HG03558 (cell line): ENCODE results near the gene FCHSD2.
"Not testable (repeated sequence)": the region's sequence is repeated elsewhere in the genome, so short reads cannot be mapped to it uniquely, and the experiment has no call there.

Experiments used
- ATAC-seq: cut with Tn5 transposase; IDR thresholded peaks from one replicate; pipeline ENCODE4 v1.9.1; 2021; ENCODE audit warnings: moderate number of reproducible peaks; ENCODE audit not compliant: unreplicated experiment; ENCODE audit errors: extremely low read depth

Gene FCHSD2

DNA sequence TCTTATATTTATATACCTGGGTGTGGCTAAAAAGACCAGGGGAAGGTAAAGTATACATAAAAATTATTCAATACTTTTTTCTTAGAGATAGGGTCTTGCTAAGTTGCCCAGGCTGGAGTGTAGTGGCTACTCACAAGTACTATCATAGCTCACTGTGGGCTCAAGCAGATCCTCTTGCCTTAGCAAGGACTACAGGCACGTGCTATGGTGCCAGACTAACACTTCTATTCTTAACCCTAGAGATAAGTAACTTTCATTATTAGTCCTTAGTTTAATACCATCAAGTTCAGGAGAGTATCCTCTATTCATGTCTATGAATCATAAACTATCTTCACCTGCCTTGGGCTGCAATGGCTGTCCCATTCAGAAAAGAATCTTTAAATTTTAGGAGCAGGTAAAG is 11.9 kb downstream of the FCHSD2 start:
- no peak for ATAC-seq

DNA sequence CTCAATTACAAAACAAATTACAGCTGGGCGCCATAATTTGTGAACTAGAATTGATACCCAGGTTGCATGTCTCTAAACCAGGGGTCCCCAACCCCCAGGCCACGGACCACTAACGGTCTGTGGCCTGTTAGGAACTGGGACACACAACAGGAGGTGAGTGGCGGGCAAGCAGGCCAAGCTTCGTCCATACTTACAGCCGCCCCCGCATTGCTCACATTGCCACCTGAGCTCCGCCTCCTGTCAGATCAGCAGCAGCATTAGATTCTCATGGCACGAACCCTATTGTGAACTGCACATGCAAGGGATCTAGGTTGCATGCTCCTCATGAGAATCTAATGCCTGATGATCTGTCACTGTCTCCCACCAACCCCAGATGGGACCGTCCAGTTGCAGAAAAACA is 12.9 kb downstream of the FCHSD2 start:
- no peak for ATAC-seq

DNA sequence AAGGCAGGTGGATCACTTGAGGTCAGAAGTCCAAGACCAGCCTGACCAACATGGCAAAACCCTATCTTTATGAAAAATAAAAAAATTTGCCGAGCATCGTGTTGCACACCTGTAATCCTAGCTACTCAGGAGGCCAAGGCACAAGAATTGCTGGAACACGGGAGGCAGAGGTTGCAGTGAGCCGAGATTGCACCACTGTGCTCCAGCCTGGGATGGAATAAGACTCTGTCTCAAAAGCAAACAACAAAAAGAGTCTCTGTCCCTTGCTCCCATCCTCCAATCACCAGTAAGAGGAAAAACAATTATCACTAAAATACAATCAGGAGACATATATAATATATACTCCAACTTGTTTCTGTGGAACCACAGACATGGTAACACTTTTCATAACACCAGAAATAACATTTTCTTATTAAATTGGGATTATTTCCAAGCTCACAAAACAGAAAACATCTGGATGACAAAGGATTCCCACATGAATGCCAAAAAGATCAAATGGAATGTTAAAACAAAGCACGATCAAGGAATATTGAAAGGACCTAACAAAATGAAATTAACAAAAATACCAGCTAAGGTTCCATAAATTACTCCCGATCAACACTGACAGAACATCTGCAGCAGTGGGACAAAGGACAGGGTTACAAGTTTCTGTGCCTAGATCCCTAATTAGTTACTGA is 15.2 kb downstream of the FCHSD2 start:
- ATAC-seq: no peak

DNA sequence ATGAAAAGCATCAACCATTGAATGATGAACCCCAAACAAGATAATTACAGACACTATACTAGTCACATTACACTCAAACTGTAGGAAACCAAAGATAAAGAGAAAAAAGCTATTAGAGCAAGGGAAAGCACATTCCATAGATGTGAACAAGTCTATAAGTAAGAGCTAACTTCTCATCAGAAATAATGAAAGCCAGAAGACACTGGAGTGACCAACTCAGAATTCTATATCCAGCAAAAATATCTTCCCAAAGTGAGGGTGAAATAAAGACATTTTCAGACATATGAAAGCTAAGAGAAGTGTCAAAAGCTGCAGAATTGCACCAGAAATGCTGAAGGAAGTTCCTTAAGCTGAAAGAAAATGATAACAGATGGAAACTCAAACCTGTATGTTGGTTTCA is 17.3 kb downstream of the FCHSD2 start:
- no peak for ATAC-seq

DNA sequence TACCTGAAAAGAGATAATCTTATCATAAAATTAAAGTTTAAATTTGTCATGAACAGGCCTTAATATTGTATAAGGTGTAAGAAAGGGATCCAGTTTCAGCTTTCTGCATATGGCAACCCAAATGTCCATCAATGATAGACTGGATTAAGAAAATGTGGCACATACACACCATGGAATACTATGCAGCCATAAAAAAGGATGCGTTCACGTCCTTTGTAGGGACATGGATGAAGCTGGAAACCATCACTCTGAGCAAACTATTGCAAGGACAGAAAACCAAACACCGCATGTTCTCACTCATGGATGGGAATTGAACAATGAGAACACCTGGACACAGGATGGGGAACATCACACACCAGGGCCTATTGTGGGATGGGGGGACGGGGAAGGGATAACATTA is 18.2 kb downstream of the FCHSD2 start:
- ATAC-seq: not testable (repeated sequence)

DNA sequence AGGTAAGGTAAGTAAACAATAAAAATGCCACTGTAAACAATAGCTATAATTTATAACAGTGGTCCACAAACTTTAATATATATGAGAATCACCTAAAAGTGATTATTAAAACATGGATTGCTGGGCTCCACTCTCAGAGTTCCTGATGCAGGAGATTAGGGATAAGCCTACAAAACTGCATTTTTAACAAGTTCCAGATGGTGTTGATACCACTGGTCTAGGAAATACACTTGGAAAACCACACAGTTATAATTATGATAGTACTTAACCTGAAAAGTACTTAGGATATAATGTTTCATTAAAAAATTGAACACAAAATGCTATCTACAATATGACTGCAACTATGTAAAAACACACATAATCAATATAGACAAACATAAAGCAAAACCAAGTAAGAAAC is 20.4 kb downstream of the FCHSD2 start:
- ATAC-seq: no peak

DNA sequence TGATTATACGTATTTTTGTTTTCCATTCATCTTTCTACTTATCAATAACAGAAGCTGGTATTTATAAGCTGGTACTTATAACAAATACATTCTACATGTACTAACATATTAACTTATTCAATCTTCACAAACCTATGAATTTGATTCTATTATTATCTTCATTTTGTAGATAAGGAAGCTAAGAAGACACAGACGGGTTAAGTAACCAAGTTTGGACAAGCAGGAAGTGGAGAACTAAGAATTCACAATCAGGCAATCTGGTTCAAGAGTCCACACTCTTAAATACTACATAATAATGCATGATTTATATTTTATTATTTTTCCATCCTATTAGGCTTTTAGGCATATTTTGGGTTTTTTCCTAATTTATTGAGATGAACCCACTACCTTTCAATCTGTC is 25.0 kb downstream of the FCHSD2 start:
- no peak for ATAC-seq

DNA sequence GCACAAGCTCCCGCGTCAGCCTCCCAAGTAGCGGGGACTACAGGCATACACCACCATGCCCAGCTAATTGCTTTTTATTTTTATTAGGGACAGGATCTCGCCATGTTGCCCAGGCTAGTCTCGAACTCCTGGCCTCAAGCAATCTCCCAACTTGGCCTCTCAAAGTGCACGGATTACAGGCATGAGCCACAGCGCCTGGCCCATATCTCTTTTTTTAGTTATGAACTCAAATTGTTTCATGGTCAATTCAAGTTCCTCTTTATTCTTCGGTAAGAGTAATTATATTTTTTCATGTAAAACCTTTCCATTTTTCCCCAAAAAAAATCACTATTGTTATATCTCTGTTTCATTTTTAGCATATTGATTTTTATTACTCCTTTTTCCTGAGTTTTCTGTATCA is 25.5 kb downstream of the FCHSD2 start:
- no peak for ATAC-seq

DNA sequence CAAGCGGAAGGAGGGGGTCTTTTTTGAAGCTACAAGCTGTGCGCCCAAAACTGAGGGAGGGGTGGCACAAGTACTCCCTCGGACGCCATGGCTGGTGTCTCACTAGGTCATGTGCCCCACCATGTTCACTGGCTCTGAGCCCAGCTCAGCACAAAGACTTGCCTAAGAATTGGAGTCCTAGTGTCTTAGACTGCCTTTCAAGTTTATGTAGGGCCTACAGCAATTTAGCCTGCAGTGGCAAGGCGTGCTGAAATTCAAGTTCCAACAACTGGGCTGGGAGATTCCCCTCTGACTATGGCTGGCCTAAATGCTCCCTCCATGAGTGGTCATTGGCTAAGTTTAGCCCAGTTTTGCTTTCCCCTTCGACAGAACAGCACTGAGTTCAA is 27.3 kb downstream of the FCHSD2 start:
- no peak for ATAC-seq

DNA sequence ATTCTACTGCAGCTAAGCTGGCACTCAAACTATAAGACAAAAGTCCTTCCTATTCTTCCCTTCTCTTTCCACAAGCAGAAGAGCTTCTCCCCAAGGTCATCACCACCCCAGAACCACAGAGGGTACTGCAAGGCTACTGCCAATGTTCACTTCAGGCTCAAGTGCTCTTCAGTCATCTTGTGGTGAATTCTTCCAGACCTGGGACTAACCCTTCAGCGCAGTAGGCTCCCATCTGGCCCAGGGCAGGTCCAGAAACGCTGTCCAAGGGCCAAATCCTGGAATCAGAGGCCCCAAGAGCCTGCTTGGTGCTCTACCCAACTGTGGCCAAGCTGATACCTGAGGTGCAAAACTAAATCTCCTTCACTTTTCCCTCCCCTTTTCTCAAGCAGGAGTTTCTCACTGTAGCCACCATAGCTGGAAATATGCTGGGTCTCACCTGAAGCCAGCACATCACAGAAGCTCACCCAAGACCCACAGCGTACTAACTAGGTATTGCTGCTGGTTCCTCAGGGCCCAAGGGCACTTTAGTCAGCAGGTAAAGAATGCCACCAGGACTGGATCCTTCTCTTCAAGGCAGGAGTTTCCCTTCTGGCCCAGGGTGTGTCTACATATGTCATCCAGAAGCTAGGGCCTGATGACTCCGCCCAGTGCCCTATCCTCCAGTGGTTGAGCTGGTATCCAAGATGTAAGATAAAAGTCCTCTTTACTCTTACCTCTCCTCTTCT is 27.8 kb downstream of the FCHSD2 start:
- ATAC-seq: no peak

DNA sequence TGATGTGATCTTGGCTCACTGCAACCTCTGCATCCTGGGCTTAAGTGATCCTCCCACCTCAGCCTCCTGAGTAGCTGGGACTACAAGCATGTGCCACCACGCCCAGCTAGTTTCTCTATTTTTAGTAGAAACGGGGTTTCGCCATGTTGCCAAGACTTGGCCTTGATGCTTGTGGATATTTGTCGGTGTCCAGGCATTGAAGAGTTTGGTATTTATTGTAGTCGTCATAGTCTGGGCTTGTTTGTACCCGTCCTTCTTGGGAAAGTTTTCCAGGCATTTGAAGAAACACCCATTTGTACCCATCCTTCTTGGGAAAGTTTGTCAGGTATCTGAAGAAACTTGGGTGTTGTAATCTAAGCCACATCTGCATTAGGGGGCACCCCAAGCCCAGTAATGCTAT is 28.7 kb downstream of the FCHSD2 start:
- ATAC-seq: no peak

DNA sequence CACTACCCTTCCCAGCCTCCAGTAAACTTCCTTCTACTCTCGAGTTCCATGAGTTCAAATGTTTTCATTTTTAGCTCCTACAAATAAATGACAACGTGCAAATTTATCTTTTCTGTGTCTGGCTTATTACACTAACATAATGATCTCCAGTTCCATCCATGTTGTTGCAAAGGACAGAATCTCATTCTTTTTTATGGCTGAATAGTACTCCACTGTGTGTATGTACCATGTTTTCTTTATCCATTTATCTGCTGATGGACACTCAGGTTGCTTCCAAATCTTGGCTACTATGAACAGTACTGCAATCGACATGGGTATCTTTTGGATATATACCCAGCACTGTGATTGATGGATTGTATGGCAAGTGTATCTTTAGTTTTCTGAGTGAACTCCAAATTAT is 34.5 kb downstream of the FCHSD2 start:
- no peak for ATAC-seq

DNA sequence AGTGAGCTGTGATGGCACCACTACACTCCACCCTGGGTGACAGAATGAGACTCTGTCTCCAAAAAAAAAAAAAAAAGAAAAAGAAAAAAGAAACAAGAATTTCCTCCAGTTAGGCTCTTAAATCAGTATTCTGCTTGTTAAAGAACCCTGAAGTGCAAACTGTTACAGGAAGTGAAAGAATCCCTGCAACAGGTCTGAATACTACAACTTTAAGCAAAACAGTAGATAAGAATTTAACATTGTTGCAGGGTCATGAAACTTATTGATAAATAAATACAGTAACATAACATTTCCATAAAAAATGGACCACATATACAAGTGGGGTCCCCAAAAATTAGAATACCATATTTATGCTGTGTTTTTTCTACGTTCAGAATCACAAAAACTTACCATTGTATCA is 35.8 kb downstream of the FCHSD2 start:
- no peak for ATAC-seq

DNA sequence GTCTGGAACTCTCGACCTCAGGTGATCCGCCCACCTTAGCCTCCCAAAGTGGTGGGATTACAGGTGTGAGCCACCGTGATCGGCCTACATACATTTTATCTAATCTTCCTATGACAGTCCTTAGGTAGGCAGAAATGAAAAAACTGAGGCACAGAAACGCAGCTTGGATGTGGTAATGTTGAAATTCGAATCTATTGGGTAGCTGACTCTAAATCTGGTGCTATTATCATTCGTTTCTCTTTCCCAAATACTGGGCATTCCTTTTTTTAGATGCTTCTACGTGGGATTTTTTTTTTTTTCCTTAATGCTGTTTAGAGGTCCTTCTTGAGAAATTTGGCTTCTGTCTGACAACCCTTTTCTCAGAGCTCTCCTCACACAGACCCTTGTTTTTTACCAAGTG is 41.5 kb downstream of the FCHSD2 start:
- no peak for ATAC-seq

DNA sequence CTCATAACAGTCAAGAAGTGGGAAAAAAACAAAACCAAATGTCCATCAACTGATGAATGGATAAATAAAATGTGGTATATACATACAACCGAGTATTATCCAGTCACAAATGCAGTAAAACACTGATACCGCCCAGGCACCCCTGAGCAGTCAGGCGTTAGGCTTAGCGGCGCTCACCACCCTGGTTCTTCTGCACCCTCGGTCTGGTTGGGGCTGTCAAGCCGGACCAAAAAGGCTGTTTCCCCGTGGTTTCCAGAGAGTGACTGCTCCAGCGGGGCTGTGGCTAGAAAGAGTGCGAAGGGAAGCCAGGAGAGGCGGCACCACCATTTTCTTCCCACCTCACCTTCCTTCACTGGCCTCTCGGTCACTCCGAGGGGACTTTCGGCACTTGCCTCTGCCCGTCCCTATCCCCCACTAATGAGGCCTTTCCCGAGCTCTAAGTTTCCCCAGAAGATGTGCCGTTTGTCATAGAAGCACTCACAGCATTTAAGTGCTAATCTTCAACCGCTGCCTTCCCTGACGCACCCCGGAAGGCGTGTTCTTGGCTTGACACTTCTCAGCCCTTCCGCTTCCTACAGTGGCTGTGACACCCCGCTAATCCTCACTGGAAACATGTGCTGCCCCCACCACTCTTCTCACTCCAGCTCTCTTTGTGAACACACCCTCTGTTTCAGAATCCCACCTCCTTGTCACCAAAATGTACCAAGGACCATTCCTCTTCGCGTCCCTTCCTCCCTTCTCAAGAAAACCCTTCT is 42.4 kb downstream of the FCHSD2 start:
- no peak for ATAC-seq

DNA sequence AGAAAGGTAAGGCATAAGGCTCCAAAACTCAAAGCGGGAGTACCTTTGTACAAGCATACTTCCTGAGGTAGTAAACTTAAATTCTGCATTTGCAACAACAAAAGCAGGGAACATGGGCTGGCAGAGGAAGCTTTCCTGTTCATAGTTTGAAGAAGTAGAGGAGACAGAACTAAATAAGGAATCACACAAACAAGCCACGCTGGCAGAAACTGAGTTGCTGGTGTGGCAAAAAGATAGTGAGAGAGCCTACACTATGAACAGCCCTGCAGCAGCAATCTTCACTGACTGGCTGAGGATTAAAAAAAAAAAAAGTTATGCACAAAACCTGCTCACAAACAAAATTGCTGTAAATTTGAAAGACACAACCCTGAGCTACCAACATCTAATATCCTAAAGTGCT is 46.5 kb downstream of the FCHSD2 start:
- ATAC-seq: no peak

DNA sequence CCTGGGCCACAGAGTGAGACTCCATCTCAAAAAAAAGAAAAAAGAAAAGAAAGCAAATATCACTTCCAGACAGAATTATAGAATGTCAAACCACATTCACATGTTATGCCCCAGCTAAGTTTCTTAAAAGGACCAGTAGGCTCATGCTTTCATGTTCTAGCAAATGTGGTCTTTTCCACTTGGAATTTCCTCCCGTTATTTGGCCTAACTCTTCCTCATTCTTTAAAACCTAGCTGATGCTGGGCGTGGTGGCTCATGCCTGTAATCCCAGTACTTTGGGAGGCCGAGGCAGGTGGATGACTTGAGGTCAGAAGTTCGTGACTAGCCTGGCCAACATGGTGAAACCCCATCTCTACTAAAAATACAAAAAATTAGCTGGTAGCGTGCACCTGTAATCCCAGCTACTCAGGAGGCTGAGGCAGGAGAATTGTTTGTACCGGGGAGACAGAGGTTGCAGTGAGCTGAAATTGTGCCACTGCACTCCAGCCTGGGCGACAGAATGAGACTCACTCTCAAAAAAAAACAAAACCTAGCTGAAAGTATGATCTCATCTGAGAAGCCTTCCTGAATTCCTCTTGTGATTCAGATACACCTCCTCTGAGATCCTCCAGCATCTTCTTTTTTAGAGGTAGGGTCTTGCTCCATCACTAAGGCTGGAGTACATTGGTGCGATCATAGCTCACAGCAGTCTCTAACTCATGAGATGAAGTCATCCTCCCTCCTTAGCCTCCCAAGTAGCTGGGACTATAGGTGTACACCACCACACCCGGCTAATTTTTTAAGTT is 50.4 kb downstream of the FCHSD2 start:
- no peak for ATAC-seq

DNA sequence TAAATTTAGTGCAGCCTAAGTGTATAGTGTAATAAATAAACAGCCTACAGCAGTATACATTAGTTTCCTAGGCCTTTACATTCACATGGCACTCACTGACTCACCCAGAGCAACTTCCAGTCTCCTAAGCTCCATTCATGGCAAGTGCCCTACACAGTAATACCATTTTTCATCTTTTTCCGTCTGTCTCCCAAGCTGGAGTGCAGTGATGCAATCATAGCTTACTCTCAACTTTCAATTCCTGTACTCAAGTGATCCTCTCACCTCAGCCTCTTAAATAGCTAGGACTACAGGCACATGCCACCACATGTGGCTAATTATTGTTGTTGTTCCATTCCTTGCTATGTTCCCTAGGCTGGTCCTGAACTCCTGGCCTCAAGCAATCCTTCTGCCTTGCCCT is 54.4 kb downstream of the FCHSD2 start:
- ATAC-seq: no peak

DNA sequence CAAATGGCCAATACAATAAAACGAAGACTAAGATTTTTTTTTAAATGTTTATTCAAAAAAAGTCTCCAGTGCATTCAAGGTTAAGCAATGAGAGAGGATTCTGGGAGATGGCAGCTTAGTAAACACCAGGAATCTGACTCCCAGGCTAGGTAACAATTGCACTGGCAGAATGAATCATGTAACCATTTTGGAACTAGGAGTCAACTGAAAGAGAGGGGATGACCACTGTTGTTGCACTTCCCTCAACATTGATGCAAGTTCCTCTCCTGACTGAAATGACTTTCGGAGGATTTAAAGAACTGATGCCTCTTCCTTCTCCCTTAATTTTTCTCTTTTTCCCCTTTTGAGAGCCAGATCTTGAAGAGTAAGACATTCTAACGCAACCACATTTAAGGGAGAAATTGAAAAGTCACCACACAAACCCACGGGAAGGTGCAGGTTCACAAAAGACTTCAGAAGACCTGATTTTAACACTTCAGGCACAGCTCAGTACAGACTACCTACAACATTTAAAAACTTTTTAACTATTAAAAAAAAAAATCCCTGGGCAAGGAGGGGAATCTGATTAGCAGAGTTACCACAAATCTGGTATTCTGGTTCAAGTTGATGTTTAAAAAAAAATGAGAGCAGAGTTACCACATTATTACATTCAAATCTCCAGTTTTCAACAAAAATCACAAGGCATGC is 56.8 kb downstream of the FCHSD2 start:
- ATAC-seq: no peak

DNA sequence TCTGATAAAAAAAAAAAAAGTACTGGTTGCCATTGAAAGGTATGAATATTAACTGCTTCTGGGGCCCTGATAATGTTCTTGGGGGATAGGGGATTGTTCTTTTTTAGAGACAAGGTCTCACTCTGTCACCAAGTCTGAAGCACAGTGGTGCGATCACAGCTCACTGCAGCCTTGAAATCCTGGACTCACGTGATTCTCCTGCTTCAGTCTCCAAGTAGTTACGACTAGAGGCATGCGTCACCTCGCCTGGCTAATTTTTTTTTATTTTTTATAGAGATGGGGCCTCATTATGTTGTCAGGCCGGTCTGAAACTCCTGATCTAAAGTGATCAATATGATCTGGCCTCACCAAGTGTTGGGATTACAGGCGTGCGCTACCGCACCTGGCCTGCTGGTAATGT is 63.5 kb downstream of the FCHSD2 start:
- ATAC-seq: no peak
